Brain microvascular endothelial cell (primary cell): ENCODE measurements around the gene CCL25.
"Not testable (repeated sequence)": the region's sequence is repeated elsewhere in the genome, so short reads cannot be mapped to it uniquely, and the experiment has no call there.

ENCODE experiments used
- DNase-seq: peaks from one replicate; pipeline ENCODE4 v3.0.0-alpha.2; 2020
- H3K27ac ChIP-seq: fragments of 250-450 bp; sonication (Bioruptor Pico); 2 replicates; pipeline ENCODE4 v1.5.1; 2020; ENCODE audit warnings: mild to moderate bottlenecking, moderate library complexity
- H3K27me3 ChIP-seq: fragments of 250-450 bp; sonication (Bioruptor Pico); replicated peaks from 2 replicates; pipeline ENCODE4 v1.5.1; 2020; ENCODE audit warnings: mild to moderate bottlenecking
- H3K36me3 ChIP-seq: fragments of 250-450 bp; sonication (Bioruptor Pico); replicated peaks from 2 replicates; pipeline ENCODE4 v1.5.1; 2020; ENCODE audit warnings: mild to moderate bottlenecking
- H3K4me3 ChIP-seq: 2 replicates; pipeline ENCODE4 v1.5.1; 2011; ENCODE audit warnings: low read depth, mild to moderate bottlenecking, control low read depth, low read length, moderate library complexity
- CTCF ChIP-seq: IDR thresholded peaks from 2 replicates; pipeline ENCODE4 v1.5.1; 2011; ENCODE audit warnings: low read depth, mild to moderate bottlenecking, moderate library complexity, low read length, control low read depth, inconsistent platforms; ENCODE audit errors: missing control alignments
- in situ Hi-C: cut with HindIII; loops from 2 replicates; pipeline ENCODE4 v1.10.0; 2017; ENCODE audit warnings: low sequenced_read_pairs, low pct_ligation_motif_present

CCL25 gene

DNA sequence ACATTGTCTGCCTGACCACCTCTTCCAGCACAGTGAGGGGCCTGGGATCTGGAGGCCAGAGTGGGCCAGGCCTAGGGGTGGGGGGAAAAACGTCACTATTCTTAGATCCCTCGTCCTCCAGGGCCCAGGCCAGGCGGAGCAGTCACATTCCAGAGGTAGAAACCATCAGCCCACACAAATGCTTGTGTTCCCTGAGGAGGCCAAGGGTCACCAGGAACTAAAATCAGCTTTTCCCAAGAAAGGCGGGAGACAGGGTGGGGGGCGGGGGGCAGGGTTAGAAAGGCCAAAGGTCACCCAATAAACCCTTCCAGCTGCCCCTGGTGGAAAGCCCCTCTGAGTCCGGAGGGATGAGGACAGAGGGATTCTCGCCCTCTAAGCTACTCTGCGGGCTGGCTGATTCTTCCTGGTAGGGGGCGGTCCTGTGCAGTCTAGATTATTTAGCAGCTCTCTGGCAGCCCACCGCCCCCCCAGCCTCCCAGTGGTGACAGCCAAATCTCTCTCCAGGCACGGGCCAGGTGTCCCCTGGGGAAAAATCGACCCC is 23.5 kb upstream of the CCL25 start:
- DNase-seq = no peak
- no peak overlapping the region for H3K27ac ChIP-seq
- no peak for TF ChIP-seq CTCF
- H3K36me3 ChIP-seq = no peaks in the 10 kb centered on the region
- no peak overlapping the region for H3K4me3 ChIP-seq
- in situ Hi-C loops = no loop called here
- no peaks in the 10 kb centered on the region for H3K27me3 ChIP-seq

DNA sequence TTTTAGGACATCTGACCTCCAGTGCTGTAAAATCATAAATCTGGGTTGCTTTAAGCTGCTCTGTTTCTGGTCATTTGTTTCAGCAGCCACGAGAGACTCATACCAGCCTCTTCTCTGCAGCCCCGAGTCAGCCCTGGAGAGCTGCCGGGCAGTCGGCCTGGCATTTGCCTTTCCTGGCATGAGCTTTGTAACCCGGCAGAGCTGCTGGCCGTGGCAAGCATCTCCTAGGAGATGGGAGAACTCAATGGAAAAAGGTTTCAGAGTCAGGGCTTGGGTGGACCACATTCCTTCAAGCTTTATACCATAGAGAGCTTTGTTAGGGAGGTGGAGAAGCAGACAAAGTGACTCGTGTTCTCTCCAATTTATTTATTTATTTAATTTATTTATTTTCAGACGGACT is 21.6 kb upstream of the CCL25 start:
- Histone ChIP-seq H3K27ac (no peak overlapping the region), H3K27me3 (no peaks in the 10 kb centered on the region), H3K36me3 (no peaks in the 10 kb centered on the region), H3K4me3 (no peak overlapping the region)
- no peak for TF ChIP-seq CTCF
- no peak for DNase-seq
- in situ Hi-C loops = no loop called here

GRCh38 chr19:8033287-8034177 is 19.0 kb upstream of the CCL25 start:
- H3K4me3 ChIP-seq, H3K36me3 ChIP-seq, in situ Hi-C loops, DNase-seq, H3K27me3 ChIP-seq, H3K27ac ChIP-seq: not testable (repeated sequence)

GRCh38 chr19:8034178-8034525 is 18.4 kb upstream of the CCL25 start:
- in situ Hi-C loops = no loop called here
- no peak overlapping the region for H3K4me3 ChIP-seq
- no peaks in the 10 kb centered on the region for H3K36me3 ChIP-seq
- peaks cover 3% of the 10 kb centered on the region for H3K27me3 ChIP-seq
- DNase-seq = no peak
- no peak overlapping the region for H3K27ac ChIP-seq
- TF ChIP-seq CTCF = no peak

GRCh38 chr19:8036434-8037099 is 16.0 kb upstream of the CCL25 start:
- TF ChIP-seq CTCF = no peak
- H3K36me3 ChIP-seq = no peaks in the 10 kb centered on the region
- H3K27me3 ChIP-seq = peaks cover 3% of the 10 kb centered on the region
- no peak for DNase-seq
- in situ Hi-C loops = no loop called here
- H3K27ac ChIP-seq = no peak overlapping the region
- H3K4me3 ChIP-seq = no peak overlapping the region

DNA sequence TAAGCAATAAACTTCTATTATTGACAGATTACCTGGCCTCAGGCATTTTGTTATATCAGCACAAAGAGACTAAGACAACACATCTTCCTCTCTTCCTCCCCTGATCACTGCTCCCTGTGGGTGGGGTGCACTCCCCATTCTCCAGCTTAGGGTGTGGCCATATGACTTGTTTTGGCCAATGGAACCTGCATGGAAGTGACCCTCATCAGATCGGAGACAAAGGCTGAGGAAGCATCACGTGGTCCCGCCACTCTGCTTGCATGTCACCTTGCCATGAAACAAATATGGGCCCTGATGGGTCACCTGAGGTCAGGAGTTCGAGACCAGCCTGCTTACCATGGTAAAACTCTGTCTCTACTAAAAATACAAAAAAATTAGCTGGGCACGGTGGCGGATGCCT is 13.7 kb upstream of the CCL25 start:
- TF ChIP-seq CTCF = no peak
- H3K27ac ChIP-seq = no peak overlapping the region
- H3K4me3 ChIP-seq = no peak overlapping the region
- no peaks in the 10 kb centered on the region for H3K36me3 ChIP-seq
- in situ Hi-C loops = no loop called here
- DNase-seq = no peak
- H3K27me3 ChIP-seq = peaks cover 3% of the 10 kb centered on the region
